Panc1 (cell line): ENCODE data around the gene ZP2. TPM values are rescaled to one million over a fixed set of nuclear protein-coding genes. Genes with fewer than 3 reads are reported as not detected.

Experiments used
- ATAC-seq: fragments of 200-7000 bp; cut with Tn5 transposase; 2 replicates; pipeline ENCODE4 v1.9.1; 2020; ENCODE audit warnings: mild to moderate bottlenecking, moderate library complexity
- BruUV-seq: library from RNA; stranded (reverse); fragments of 400-500 nt; replicated peaks from 2 replicates; lab custom pipeline; 2021; lab: Mats Ljungman, UMichigan
- CTCF ChIA-PET: fragments of 300-600 bp; sonication (Branson Sonifier 250); formaldehyde crosslinking; loops from one replicate; lab custom pipeline; 2022; ENCODE audit warnings: antibody characterized with exemption; lab: Charles Lee
- POLR2A ChIA-PET: fragments of 300-600 bp; sonication (Branson Sonifier 250); formaldehyde crosslinking; loops from one replicate; lab custom pipeline; 2022; ENCODE audit warnings: antibody characterized with exemption; lab: Charles Lee
- DNase-seq: peaks from one replicate; pipeline ENCODE4 v3.0.0-alpha.2; 2010; ENCODE audit warnings: low read depth, low spot score
- H3K27ac ChIP-seq: 2 replicates; pipeline ENCODE4 v1.5.1; 2011; ENCODE audit warnings: mild to moderate bottlenecking, low read length, inconsistent platforms
- H3K27me3 ChIP-seq: fragments of 200-500 bp; sonication (Bioruptor generic); 2 replicates; pipeline ENCODE4 v1.6.0; 2014; ENCODE audit warnings: low read length, inconsistent platforms; ENCODE audit not compliant: control insufficient read depth, insufficient read depth
- H3K36me3 ChIP-seq: fragments of 200-500 bp; sonication (Bioruptor generic); 2 replicates; pipeline ENCODE4 v1.5.1; 2014; ENCODE audit warnings: inconsistent platforms, mild to moderate bottlenecking, low read length, moderate library complexity; ENCODE audit not compliant: control insufficient read depth, insufficient read depth
- H3K4me1 ChIP-seq: 2 replicates; pipeline ENCODE4 v1.5.1; 2011; ENCODE audit warnings: inconsistent platforms, mild to moderate bottlenecking, low read length, moderate library complexity; ENCODE audit not compliant: control insufficient read depth, insufficient read depth
- H3K4me3 ChIP-seq, 2 experiments: 2 replicates each; pipeline ENCODE4 v1.5.1; 2011 to 2012; ENCODE audit warnings: low read depth in 2 of 2, low read length in 2 of 2, mild to moderate bottlenecking in 2 of 2, inconsistent platforms in 1 of 2, moderate library complexity in 1 of 2
- H3K9me3 ChIP-seq: fragments of 200-500 bp; sonication (Bioruptor generic); 2 replicates; pipeline ENCODE4 v1.5.1; 2014; ENCODE audit warnings: low read depth, mild to moderate bottlenecking, inconsistent platforms, low read length, moderate library complexity; ENCODE audit not compliant: control insufficient read depth, insufficient read depth
- POLR2AphosphoS5 ChIP-seq: IDR thresholded peaks from 2 replicates; pipeline ENCODE4 v1.6.1; 2012; ENCODE audit warnings: mild to moderate bottlenecking, low read depth, low read length, moderate library complexity
- SIN3A ChIP-seq: IDR thresholded peaks from 2 replicates; pipeline ENCODE4 v1.6.1; 2012; ENCODE audit warnings: low read depth, mild to moderate bottlenecking, low read length, moderate library complexity, borderline replicate concordance; ENCODE audit not compliant: insufficient read depth
- TCF7L2 ChIP-seq: IDR thresholded peaks from 2 replicates; pipeline ENCODE4 v1.6.1; 2011; ENCODE audit warnings: mild to moderate bottlenecking, low read depth, low read length, inconsistent platforms
- in situ Hi-C: cut with HindIII; loops from 2 replicates; pipeline ENCODE4 v1.10.0; 2016; ENCODE audit warnings: low sequenced_read_pairs, low pct_unique_long_range_greater_than_20kb
- intact Hi-C: fragments of 100-400 bp; cut with micrococcal nuclease; formaldehyde crosslinking; loops from one replicate; pipeline ENCODE4 v1.10.0; 2022; ENCODE audit not compliant: unreplicated experiment
- total RNA-seq: library from RNA; stranded (reverse); gene quantifications from one replicate; pipeline ENCODE4 v1.2.1, GENCODE V29; 2021; ENCODE audit not compliant: unreplicated experiment
- TF ChIP-seq, protein P1 (sequence below): fragments of 450-650 bp; IDR thresholded peaks from 2 replicates; pipeline ENCODE4 v1.5.1; 2017; ENCODE audit warnings: mild to moderate bottlenecking
- TF ChIP-seq, protein P2 (sequence below), 2 experiments: IDR thresholded peaks; 2 replicates each; pipeline ENCODE4 v1.6.1; 2011 to 2012; ENCODE audit warnings: low read depth in 2 of 2, control low read depth in 1 of 2, low read length in 1 of 2, mild to moderate bottlenecking in 1 of 2, moderate library complexity in 1 of 2; ENCODE audit not compliant: insufficient read depth in 1 of 2

The ZP2 gene
- total RNA-seq, 1 experiment from 2014 or later, result not detected

DNA sequence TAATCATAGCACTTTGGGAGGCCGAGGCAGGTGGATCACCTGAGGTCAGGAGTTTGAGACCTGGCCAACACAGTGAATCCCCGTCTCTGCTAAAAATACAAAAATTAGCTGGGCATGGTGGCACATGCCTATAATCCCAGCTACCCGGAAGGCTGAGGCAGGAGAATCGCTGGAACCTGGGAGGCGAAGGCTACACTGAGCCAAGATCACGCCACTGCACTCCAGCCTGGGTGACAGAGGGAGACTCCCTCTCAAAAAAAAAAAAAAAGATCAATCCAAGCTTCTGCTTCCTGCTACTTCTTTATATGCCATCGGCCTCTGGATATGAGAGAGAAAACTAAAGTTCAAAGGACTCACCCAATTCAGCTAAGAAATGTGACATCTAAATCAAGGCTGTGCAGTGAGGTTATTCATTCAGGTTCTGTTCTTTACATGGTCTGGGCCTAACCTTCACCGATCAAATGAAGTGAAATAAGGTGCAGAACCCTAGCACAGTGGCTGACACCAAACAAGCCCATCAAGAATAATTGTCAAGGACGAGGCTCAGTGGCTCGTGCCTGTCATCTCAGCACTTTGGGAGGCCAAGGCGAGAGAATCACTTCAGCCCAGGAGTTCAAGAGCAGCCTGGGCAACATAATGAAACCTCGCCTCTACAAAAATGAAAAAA is 25.6 kb downstream of the ZP2 start:
- 0 out of 2 replicates have a peak, but pooled peaks cover 4% of the 10 kb centered on the region for H3K4me1 ChIP-seq
- no peak for ATAC-seq
- no TSS peak for BruUV-seq
- in situ Hi-C loops, result loop anchor here (25.0 kb wide), 1 partner anchor 102 kb away; the partner anchor contains the start of gene CRYM
- intact Hi-C loops, result no loop called here
- POLR2A ChIA-PET, result no interaction called here
- no peaks in the 10 kb centered on the region for H3K36me3 ChIP-seq
- no peaks in the 10 kb centered on the region for H3K27me3 ChIP-seq
- no peak overlapping the region for H3K27ac ChIP-seq
- DNase-seq, result no peak
- no peaks in the 10 kb centered on the region for H3K9me3 ChIP-seq
- TF ChIP-seq, protein P1, sequence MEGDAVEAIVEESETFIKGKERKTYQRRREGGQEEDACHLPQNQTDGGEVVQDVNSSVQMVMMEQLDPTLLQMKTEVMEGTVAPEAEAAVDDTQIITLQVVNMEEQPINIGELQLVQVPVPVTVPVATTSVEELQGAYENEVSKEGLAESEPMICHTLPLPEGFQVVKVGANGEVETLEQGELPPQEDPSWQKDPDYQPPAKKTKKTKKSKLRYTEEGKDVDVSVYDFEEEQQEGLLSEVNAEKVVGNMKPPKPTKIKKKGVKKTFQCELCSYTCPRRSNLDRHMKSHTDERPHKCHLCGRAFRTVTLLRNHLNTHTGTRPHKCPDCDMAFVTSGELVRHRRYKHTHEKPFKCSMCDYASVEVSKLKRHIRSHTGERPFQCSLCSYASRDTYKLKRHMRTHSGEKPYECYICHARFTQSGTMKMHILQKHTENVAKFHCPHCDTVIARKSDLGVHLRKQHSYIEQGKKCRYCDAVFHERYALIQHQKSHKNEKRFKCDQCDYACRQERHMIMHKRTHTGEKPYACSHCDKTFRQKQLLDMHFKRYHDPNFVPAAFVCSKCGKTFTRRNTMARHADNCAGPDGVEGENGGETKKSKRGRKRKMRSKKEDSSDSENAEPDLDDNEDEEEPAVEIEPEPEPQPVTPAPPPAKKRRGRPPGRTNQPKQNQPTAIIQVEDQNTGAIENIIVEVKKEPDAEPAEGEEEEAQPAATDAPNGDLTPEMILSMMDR, result no peak
- TF ChIP-seq, protein P2, sequence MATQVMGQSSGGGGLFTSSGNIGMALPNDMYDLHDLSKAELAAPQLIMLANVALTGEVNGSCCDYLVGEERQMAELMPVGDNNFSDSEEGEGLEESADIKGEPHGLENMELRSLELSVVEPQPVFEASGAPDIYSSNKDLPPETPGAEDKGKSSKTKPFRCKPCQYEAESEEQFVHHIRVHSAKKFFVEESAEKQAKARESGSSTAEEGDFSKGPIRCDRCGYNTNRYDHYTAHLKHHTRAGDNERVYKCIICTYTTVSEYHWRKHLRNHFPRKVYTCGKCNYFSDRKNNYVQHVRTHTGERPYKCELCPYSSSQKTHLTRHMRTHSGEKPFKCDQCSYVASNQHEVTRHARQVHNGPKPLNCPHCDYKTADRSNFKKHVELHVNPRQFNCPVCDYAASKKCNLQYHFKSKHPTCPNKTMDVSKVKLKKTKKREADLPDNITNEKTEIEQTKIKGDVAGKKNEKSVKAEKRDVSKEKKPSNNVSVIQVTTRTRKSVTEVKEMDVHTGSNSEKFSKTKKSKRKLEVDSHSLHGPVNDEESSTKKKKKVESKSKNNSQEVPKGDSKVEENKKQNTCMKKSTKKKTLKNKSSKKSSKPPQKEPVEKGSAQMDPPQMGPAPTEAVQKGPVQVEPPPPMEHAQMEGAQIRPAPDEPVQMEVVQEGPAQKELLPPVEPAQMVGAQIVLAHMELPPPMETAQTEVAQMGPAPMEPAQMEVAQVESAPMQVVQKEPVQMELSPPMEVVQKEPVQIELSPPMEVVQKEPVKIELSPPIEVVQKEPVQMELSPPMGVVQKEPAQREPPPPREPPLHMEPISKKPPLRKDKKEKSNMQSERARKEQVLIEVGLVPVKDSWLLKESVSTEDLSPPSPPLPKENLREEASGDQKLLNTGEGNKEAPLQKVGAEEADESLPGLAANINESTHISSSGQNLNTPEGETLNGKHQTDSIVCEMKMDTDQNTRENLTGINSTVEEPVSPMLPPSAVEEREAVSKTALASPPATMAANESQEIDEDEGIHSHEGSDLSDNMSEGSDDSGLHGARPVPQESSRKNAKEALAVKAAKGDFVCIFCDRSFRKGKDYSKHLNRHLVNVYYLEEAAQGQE (IDR thresholded peaks at IDR 0.05; ENCODE audit: insufficient read depth in 1 of 2, low read depth in 2 of 2, low read length in 1 of 2), result no peak
- TF ChIP-seq SIN3A (no peak), TCF7L2 (no peak), POLR2AphosphoS5 (no peak)
- no peak overlapping the region for H3K4me3 ChIP-seq
- CTCF ChIA-PET, result interaction anchor here (0.6 to 0.7 kb wide), 2 partner anchors 26 to 53 kb away, joined by 3 read pairs; no protein-coding TSS in a partner anchor

DNA sequence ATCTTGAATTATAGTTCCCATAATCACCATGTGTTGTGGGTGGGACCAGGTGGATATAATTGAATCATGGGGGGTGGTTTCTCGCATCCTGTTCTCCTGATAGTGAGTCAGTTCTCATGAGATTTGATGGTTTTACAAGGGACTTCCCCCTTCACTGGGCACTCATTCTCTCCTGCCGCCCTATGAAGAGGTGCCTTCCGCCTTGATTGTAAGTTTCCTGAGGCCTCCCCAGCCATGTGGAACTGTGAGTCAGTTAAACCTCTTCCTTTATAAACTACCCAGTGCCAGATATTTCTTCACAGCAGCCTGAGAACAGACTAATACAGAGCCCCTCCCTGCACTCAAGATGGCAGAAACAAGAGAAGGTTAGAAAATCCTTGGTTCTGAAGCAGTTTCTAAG is 26.5 kb downstream of the ZP2 start:
- no peak for TF ChIP-seq SIN3A
- TF ChIP-seq, protein P2 (IDR thresholded peaks at IDR 0.05; ENCODE audit: insufficient read depth in 1 of 2, low read depth in 2 of 2, low read length in 1 of 2), result no peak
- no peak for TF ChIP-seq POLR2AphosphoS5
- TF ChIP-seq, protein P1, result no peak
- no peak for TF ChIP-seq TCF7L2
- no peak for DNase-seq
- no peak overlapping the region for H3K4me3 ChIP-seq
- ChIA-PET CTCF (no interaction called here), POLR2A (no interaction called here)
- H3K27ac ChIP-seq, result no peak overlapping the region
- no peaks in the 10 kb centered on the region for H3K36me3 ChIP-seq
- no peaks in the 10 kb centered on the region for H3K27me3 ChIP-seq
- ATAC-seq, result no peak
- intact Hi-C loops (no loop called here), in situ Hi-C loops (loop anchor here (25.0 kb wide), 1 partner anchor 102 kb away; the partner anchor contains the start of gene CRYM)
- 0 out of 2 replicates have a peak, but pooled peaks cover 4% of the 10 kb centered on the region for H3K4me1 ChIP-seq
- BruUV-seq, result no TSS peak
- no peaks in the 10 kb centered on the region for H3K9me3 ChIP-seq
